SK-N-SH (cell line): ENCODE measurements around the gene FUT2. TPM values are rescaled to one million over a fixed set of nuclear protein-coding genes. Genes with fewer than 3 reads are reported as not detected.

Experiments
- CTCF ChIA-PET: fragments of 300-600, 350-600 bp; formaldehyde crosslinking; extraction: SDS; loops from one replicate; lab custom pipeline; 2021; lab: Yijun Ruan, JAX
- POLR2A ChIA-PET: fragments of 350-600 bp; sonication (Branson Sonifier 250); formaldehyde crosslinking; extraction: SDS; loops from one replicate; lab custom pipeline; 2020; ENCODE audit warnings: antibody characterized with exemption, inconsistent platforms; lab: Yijun Ruan, JAX
- DNase-seq: peaks from one replicate; pipeline ENCODE4 v3.0.0; 2012
- H2AFZ ChIP-seq: fragments of 200-600 bp; sonication (generic); 2 replicates; pipeline ENCODE4 v1.8.1; 2016; ENCODE audit warnings: antibody characterized with exemption, mild to moderate bottlenecking, low read depth
- H3F3A ChIP-seq: fragments of 200-600 bp; sonication (generic); replicated peaks from 2 replicates; pipeline ENCODE3; 2016; ENCODE audit warnings: antibody characterized with exemption, mild to moderate bottlenecking; ENCODE audit not compliant: insufficient read depth
- H3K27ac ChIP-seq, 2 experiments: fragments of 200-500 bp in 1 of 2; fragments of 200-600 bp in 1 of 2; sonication (Bioruptor generic) in 1 of 2; sonication (generic), shearing (Covaris generic) in 1 of 2; 2 replicates each; pipeline versions ENCODE4 v1.5.1 to v1.6.1; 2014 to 2016; ENCODE audit warnings: low read depth in 2 of 2, inconsistent platforms in 1 of 2, low read length in 1 of 2, mild to moderate bottlenecking in 1 of 2, mixed read lengths in 1 of 2
- H3K27me3 ChIP-seq: fragments of 200-600 bp; sonication (generic), shearing (Covaris generic); 2 replicates; pipeline ENCODE4 v1.6.1; 2016; ENCODE audit warnings: mixed run types; ENCODE audit not compliant: insufficient read depth
- H3K36me3 ChIP-seq, 2 experiments: fragments of 200-500 bp in 1 of 2; fragments of 200-600 bp in 1 of 2; sonication (Bioruptor generic) in 1 of 2; sonication (generic) in 1 of 2; replicated peaks in 1 of 2; 2 replicates each; pipeline versions ENCODE3 to v1.5.1; 2014 to 2016; ENCODE audit warnings: low read length in 1 of 2, mild to moderate bottlenecking in 1 of 2; ENCODE audit not compliant: insufficient read depth in 2 of 2, control insufficient read depth in 1 of 2
- H3K4me1 ChIP-seq, 2 experiments: fragments of 200-500 bp in 1 of 2; fragments of 200-600 bp in 1 of 2; sonication (Bioruptor generic) in 1 of 2; sonication (generic), shearing (Covaris generic) in 1 of 2; 2 replicates each; pipeline versions ENCODE4 v1.5.1 to v1.6.1; 2014 to 2016; ENCODE audit warnings: low read depth in 1 of 2, low read length in 1 of 2, mixed run types in 1 of 2; ENCODE audit not compliant: insufficient read depth in 2 of 2, control insufficient read depth in 1 of 2
- H3K4me2 ChIP-seq: fragments of 200-600 bp; sonication (generic), shearing (Covaris generic); 2 replicates; pipeline ENCODE4 v1.6.1; 2017; ENCODE audit warnings: mixed run types
- H3K4me3 ChIP-seq, 2 experiments: fragments of 200-500 bp in 1 of 2; fragments of 200-600 bp in 1 of 2; sonication (Bioruptor generic) in 1 of 2; sonication (generic), shearing (Covaris generic) in 1 of 2; 2 replicates each; pipeline versions ENCODE4 v1.5.1 to v1.8.1; 2014 to 2016; ENCODE audit warnings: low read depth in 2 of 2, inconsistent platforms in 1 of 2, low read length in 1 of 2, mild to moderate bottlenecking in 1 of 2, mixed read lengths in 1 of 2, moderate library complexity in 1 of 2
- H3K79me2 ChIP-seq: fragments of 200-600 bp; sonication (generic); 2 replicates; pipeline ENCODE4 v1.8.1; 2017; ENCODE audit warnings: mild to moderate bottlenecking; ENCODE audit not compliant: insufficient read depth
- H3K9ac ChIP-seq: fragments of 200-600 bp; sonication (generic); 2 replicates; pipeline ENCODE4 v1.6.1; 2017; ENCODE audit warnings: mixed run types
- H3K9me2 ChIP-seq: fragments of 200-600 bp; sonication (generic); 2 replicates; pipeline ENCODE4 v1.6.1; 2017; ENCODE audit warnings: mixed run types
- H3K9me3 ChIP-seq: fragments of 200-600 bp; sonication (generic); 2 replicates; pipeline ENCODE4 v1.6.1; 2017; ENCODE audit warnings: mixed run types, mild to moderate bottlenecking, moderate library complexity
- H4K20me1 ChIP-seq: fragments of 200-600 bp; sonication (generic); 2 replicates; pipeline ENCODE4 v1.6.1; 2017; ENCODE audit warnings: mild to moderate bottlenecking, mixed run types; ENCODE audit not compliant: insufficient read depth
- EZH2phosphoT487 ChIP-seq: fragments of 200-600 bp; sonication (generic); IDR thresholded peaks from 2 replicates; pipeline ENCODE4 v1.6.1; 2017; ENCODE audit warnings: low read depth, mixed run types, mild to moderate bottlenecking, antibody characterized with exemption, moderate library complexity, borderline replicate concordance
- FOXJ3 ChIP-seq: sonication (generic); formaldehyde crosslinking; IDR thresholded peaks from 2 replicates; pipeline ENCODE4 v1.5.1; 2020; ENCODE audit warnings: mild to moderate bottlenecking, missing genetic modification reagents
- GATA2 ChIP-seq: sonication (generic); formaldehyde crosslinking; IDR thresholded peaks from 2 replicates; pipeline ENCODE4 v1.5.0; 2020; ENCODE audit warnings: mild to moderate bottlenecking, missing genetic modification reagents
- MEF2A ChIP-seq: IDR thresholded peaks from 2 replicates; pipeline ENCODE4 v1.4.0; 2012; ENCODE audit warnings: low read depth, borderline replicate concordance
- NFIC ChIP-seq: IDR thresholded peaks from 2 replicates; pipeline ENCODE4 v1.4.0; 2012; ENCODE audit warnings: borderline replicate concordance
- NRF1 ChIP-seq: IDR thresholded peaks from 2 replicates; pipeline ENCODE4 v1.6.1; 2012; ENCODE audit warnings: low read depth, mild to moderate bottlenecking, low read length
- POLR2AphosphoS5 ChIP-seq: IDR thresholded peaks from 2 replicates; pipeline ENCODE4 v1.6.1; 2012; ENCODE audit warnings: low read depth, low read length
- RFX5 ChIP-seq: IDR thresholded peaks from 2 replicates; pipeline ENCODE4 v1.6.1; 2012; ENCODE audit warnings: mild to moderate bottlenecking, improper control_type of control experiment, low read length
- SIN3A ChIP-seq: IDR thresholded peaks from 2 replicates; pipeline ENCODE4 v1.6.1; 2012; ENCODE audit warnings: low read depth, mild to moderate bottlenecking, low read length, moderate library complexity, borderline replicate concordance
- WGBS: methylation state at CpG from one replicate; pipeline ENCODE4 v1.1.6; 2017; ENCODE audit warnings: low lambda C conversion rate; 5-methylcytosine and 5-hydroxymethylcytosine counted together
- polyA plus RNA-seq, 3 experiments: library from polyadenylated mRNA; depleted of rRNA; stranded (reverse); fragments of >200 nt; gene quantifications; 2 replicates each; pipeline ENCODE4 v1.2.3, GENCODE V29; 2012
- TF ChIP-seq, protein P1 (sequence below): fragments of 150-350 bp; IDR thresholded peaks from 2 replicates; pipeline ENCODE4 v1.6.1; 2017; ENCODE audit warnings: antibody characterized with exemption, low read length, low read depth, borderline replicate concordance
- TF ChIP-seq, protein P2 (sequence below): fragments of 200-600 bp; sonication (generic); IDR thresholded peaks from 2 replicates; pipeline ENCODE4 v1.6.1; 2017; ENCODE audit warnings: antibody characterized with exemption, mild to moderate bottlenecking, moderate library complexity
- TF ChIP-seq, protein P3 (sequence below): IDR thresholded peaks from 2 replicates; pipeline ENCODE4 v1.6.1; 2012; ENCODE audit warnings: mild to moderate bottlenecking, low read depth, low read length, moderate library complexity

The FUT2 gene
- polyA plus RNA-seq, 1 of the 3 experiments (the other 2 are of a cell fraction): not detected

DNA sequence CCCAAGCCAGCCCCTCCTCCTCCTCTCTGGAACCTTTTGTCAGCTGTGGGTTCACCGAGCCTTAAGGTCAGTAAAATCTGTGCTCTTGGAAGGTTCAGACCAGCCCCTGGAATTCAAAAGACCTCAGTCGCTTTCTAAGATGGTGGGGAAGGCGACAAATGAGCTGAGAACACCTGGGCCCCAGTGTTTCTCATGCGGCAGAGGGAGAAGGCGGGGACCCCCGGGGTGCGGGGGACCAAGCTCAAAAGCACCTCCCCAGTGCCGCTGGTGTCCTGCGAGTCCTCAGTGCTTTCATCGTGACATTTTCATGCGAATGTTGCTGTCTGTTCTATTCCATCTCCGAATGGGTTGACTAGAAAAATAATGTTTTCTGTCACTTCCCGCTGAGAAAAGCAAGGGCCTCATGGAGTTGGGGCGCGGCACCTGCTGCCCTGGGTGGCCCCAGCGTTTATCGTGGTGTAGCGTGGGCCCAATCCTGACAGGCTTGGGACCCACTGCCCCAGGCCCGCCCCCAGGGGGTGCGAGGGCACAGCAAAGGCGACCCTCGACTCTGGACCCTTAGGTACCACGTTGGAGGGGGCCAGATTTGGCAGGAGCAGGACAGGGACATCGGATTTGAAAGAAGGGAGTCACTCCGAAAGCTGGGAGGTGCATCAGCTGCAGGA lies 22.2 kb upstream of the FUT2 start:
- H3K27me3 ChIP-seq: no peaks in the 10 kb centered on the region
- no peak overlapping the region for H3K4me3 ChIP-seq
- no peaks in the 10 kb centered on the region for H3K36me3 ChIP-seq
- TF ChIP-seq, protein P1, sequence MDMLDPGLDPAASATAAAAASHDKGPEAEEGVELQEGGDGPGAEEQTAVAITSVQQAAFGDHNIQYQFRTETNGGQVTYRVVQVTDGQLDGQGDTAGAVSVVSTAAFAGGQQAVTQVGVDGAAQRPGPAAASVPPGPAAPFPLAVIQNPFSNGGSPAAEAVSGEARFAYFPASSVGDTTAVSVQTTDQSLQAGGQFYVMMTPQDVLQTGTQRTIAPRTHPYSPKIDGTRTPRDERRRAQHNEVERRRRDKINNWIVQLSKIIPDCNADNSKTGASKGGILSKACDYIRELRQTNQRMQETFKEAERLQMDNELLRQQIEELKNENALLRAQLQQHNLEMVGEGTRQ: no peak
- TF ChIP-seq, protein P2, sequence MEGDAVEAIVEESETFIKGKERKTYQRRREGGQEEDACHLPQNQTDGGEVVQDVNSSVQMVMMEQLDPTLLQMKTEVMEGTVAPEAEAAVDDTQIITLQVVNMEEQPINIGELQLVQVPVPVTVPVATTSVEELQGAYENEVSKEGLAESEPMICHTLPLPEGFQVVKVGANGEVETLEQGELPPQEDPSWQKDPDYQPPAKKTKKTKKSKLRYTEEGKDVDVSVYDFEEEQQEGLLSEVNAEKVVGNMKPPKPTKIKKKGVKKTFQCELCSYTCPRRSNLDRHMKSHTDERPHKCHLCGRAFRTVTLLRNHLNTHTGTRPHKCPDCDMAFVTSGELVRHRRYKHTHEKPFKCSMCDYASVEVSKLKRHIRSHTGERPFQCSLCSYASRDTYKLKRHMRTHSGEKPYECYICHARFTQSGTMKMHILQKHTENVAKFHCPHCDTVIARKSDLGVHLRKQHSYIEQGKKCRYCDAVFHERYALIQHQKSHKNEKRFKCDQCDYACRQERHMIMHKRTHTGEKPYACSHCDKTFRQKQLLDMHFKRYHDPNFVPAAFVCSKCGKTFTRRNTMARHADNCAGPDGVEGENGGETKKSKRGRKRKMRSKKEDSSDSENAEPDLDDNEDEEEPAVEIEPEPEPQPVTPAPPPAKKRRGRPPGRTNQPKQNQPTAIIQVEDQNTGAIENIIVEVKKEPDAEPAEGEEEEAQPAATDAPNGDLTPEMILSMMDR: no peak
- TF ChIP-seq RFX5: no peak
- TF ChIP-seq, protein P3, sequence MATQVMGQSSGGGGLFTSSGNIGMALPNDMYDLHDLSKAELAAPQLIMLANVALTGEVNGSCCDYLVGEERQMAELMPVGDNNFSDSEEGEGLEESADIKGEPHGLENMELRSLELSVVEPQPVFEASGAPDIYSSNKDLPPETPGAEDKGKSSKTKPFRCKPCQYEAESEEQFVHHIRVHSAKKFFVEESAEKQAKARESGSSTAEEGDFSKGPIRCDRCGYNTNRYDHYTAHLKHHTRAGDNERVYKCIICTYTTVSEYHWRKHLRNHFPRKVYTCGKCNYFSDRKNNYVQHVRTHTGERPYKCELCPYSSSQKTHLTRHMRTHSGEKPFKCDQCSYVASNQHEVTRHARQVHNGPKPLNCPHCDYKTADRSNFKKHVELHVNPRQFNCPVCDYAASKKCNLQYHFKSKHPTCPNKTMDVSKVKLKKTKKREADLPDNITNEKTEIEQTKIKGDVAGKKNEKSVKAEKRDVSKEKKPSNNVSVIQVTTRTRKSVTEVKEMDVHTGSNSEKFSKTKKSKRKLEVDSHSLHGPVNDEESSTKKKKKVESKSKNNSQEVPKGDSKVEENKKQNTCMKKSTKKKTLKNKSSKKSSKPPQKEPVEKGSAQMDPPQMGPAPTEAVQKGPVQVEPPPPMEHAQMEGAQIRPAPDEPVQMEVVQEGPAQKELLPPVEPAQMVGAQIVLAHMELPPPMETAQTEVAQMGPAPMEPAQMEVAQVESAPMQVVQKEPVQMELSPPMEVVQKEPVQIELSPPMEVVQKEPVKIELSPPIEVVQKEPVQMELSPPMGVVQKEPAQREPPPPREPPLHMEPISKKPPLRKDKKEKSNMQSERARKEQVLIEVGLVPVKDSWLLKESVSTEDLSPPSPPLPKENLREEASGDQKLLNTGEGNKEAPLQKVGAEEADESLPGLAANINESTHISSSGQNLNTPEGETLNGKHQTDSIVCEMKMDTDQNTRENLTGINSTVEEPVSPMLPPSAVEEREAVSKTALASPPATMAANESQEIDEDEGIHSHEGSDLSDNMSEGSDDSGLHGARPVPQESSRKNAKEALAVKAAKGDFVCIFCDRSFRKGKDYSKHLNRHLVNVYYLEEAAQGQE: no peak
- TF ChIP-seq NRF1: no peak
- TF ChIP-seq MEF2A: no peak
- no peak for TF ChIP-seq FOXJ3 (CRISPR knock-in tag)
- no peak for TF ChIP-seq NFIC
- no peak for TF ChIP-seq POLR2AphosphoS5
- TF ChIP-seq EZH2phosphoT487: no peak
- no peak for TF ChIP-seq SIN3A
- no peak for TF ChIP-seq GATA2
- H2AFZ ChIP-seq: no peak overlapping the region
- no peaks in the 10 kb centered on the region for H4K20me1 ChIP-seq
- H3K4me2 ChIP-seq: no peak overlapping the region
- ChIA-PET POLR2A (no interaction called here), CTCF (interaction anchor here (0.7 to 3.7 kb wide), 9 partner anchors 17 to 826 kb away, joined by 3 to 35 read pairs (median 13); partner anchors contain the start of genes BAX, CA11 and FUT2)
- DNase-seq: no peak
- H3K9me3 ChIP-seq: no peaks in the 10 kb centered on the region
- H3K27ac ChIP-seq: no peak overlapping the region
- H3K9me2 ChIP-seq: no peaks in the 10 kb centered on the region
- no peaks in the 10 kb centered on the region for H3K79me2 ChIP-seq
- 87% methylated on average over 21 of the region's 25 CpGs for WGBS
- no peak overlapping the region for H3K9ac ChIP-seq
- H3K4me1 ChIP-seq: peaks cover 0 to 8% of the 10 kb centered on the region in 2 experiments; a peak in 1 of 4 replicates
- H3F3A ChIP-seq: no peaks in the 10 kb centered on the region
